GM12878 (cell line): ENCODE measurements around the gene LIMS1. TPM values are rescaled to one million over a fixed set of nuclear protein-coding genes. Genes with fewer than 3 reads are reported as not detected.

Experiments
- BRCA1 ChIP-seq: IDR thresholded peaks from 2 replicates; pipeline ENCODE4 v1.6.1; 2011; ENCODE audit warnings: low read depth, low read length, improper control_type of control experiment
- CBFB ChIP-seq: IDR thresholded peaks from 2 replicates; pipeline ENCODE4 v1.6.1; 2016; ENCODE audit warnings: antibody characterized with exemption, low read depth
- EGR1 ChIP-seq, 2 experiments: IDR thresholded peaks; 1 replicate in 1 of 2; 2 replicates in 1 of 2; pipeline ENCODE4 v1.6.1; 2011 to 2012; ENCODE audit warnings: low read depth in 2 of 2, low read length in 2 of 2, borderline replicate concordance in 1 of 2, mild to moderate bottlenecking in 1 of 2, moderate library complexity in 1 of 2
- ETV6 ChIP-seq, 2 experiments: fragments of 450-650 bp in 1 of 2; IDR thresholded peaks in 1 of 2; conservative IDR thresholded peaks in 1 of 2; 2 replicates each; pipeline ENCODE4 v1.6.1; 2014; ENCODE audit warnings: antibody characterized with exemption in 1 of 2, borderline replicate concordance in 1 of 2, low read depth in 1 of 2, mild to moderate bottlenecking in 1 of 2, moderate library complexity in 1 of 2
- FOXM1 ChIP-seq: IDR thresholded peaks from 2 replicates; pipeline ENCODE4 v1.6.1; 2012; ENCODE audit warnings: low read depth, mild to moderate bottlenecking, inconsistent platforms, low read length, moderate library complexity
- HCFC1 ChIP-seq: fragments of 150-350 bp; IDR thresholded peaks from 2 replicates; pipeline ENCODE4 v1.6.1; 2014; ENCODE audit warnings: low read length
- HDGF ChIP-seq: fragments of 450-650 bp; IDR thresholded peaks from 2 replicates; pipeline ENCODE4 v1.6.1; 2016; ENCODE audit warnings: antibody characterized with exemption
- IKZF1 ChIP-seq: fragments of 450-650 bp; conservative IDR thresholded peaks from 2 replicates; pipeline ENCODE4 v1.6.1; 2017; ENCODE audit warnings: antibody characterized with exemption, mild to moderate bottlenecking
- LARP7 ChIP-seq: fragments of 450-650 bp; IDR thresholded peaks from 2 replicates; pipeline ENCODE4 v1.6.1; 2017; ENCODE audit warnings: mild to moderate bottlenecking
- PML ChIP-seq: IDR thresholded peaks from 2 replicates; pipeline ENCODE4 v1.6.1; 2012; ENCODE audit warnings: low read length, inconsistent platforms
- POLR2A ChIP-seq: IDR thresholded peaks from 2 replicates; pipeline ENCODE4 v1.6.1; 2011; ENCODE audit warnings: low read depth, mild to moderate bottlenecking, low read length
- POLR2AphosphoS5 ChIP-seq: IDR thresholded peaks from 2 replicates; pipeline ENCODE4 v1.6.1; 2011; ENCODE audit warnings: mild to moderate bottlenecking, low read length, inconsistent platforms
- POU2F2 ChIP-seq: IDR thresholded peaks from 3 replicates; pipeline ENCODE4 v1.6.1; 2011; ENCODE audit warnings: low read depth, mild to moderate bottlenecking, low read length, borderline replicate concordance
- RAD21 ChIP-seq: IDR thresholded peaks from 2 replicates; pipeline ENCODE4 v1.6.1; 2011; ENCODE audit warnings: mild to moderate bottlenecking, low read depth, low read length, moderate library complexity; ENCODE audit not compliant: insufficient read depth
- RB1 ChIP-seq: fragments of 450-650 bp; formaldehyde crosslinking; IDR thresholded peaks from 2 replicates; pipeline ENCODE4 v1.6.1; 2017; ENCODE audit warnings: mild to moderate bottlenecking, borderline replicate concordance
- RELA ChIP-seq: fragments of 450-650 bp; IDR thresholded peaks from 2 replicates; pipeline ENCODE4 v1.8.0; 2014; ENCODE audit warnings: borderline replicate concordance; ENCODE audit not compliant: partially characterized antibody
- SIN3A ChIP-seq: IDR thresholded peaks from 2 replicates; pipeline ENCODE4 v1.6.1; 2012; ENCODE audit warnings: low read depth, low read length, improper control_type of control experiment
- SREBF2 ChIP-seq: IDR thresholded peaks from 2 replicates; pipeline ENCODE4 v1.6.1; 2012; ENCODE audit warnings: mild to moderate bottlenecking, low read length
- TBL1XR1 ChIP-seq: IDR thresholded peaks from 2 replicates; pipeline ENCODE4 v1.6.1; 2012; ENCODE audit warnings: low read depth, low read length, improper control_type of control experiment
- TCF7 ChIP-seq: IDR thresholded peaks from 2 replicates; pipeline ENCODE4 v1.6.1; 2014; ENCODE audit warnings: antibody characterized with exemption, borderline replicate concordance
- ZNF207 ChIP-seq: fragments of 450-650 bp; IDR thresholded peaks from 2 replicates; pipeline ENCODE4 v1.6.1; 2014; ENCODE audit warnings: antibody characterized with exemption, mild to moderate bottlenecking, borderline replicate concordance
- ZNF217 ChIP-seq: fragments of 450-650 bp; IDR thresholded peaks from 2 replicates; pipeline ENCODE4 v1.6.1; 2017; ENCODE audit warnings: antibody characterized with exemption, mild to moderate bottlenecking
- ZNF24 ChIP-seq: fragments of 450-650 bp; IDR thresholded peaks from 2 replicates; pipeline ENCODE4 v1.6.1; 2017; ENCODE audit warnings: antibody characterized with exemption, mild to moderate bottlenecking
- ZSCAN29 ChIP-seq: fragments of 450-650 bp; IDR thresholded peaks from 2 replicates; pipeline ENCODE4 v1.6.1; 2017; ENCODE audit warnings: mild to moderate bottlenecking, moderate library complexity
- polyA plus RNA-seq, 11 experiments: library from polyadenylated mRNA; depleted of rRNA in 4 of 11; unstranded in 6 of 11; stranded (reverse) in 5 of 11; fragments of >200 nt; fragmentation: Nextera tagmentation in 4 of 11; fragmentation: Illumina TruSeq in 1 of 11; extraction: Ambion mirVana in 4 of 11; extraction: Trizol in 1 of 11; gene quantifications; 1 replicate in 1 of 11; 2 replicates in 10 of 11; pipeline versions ENCODE4 v1.2.1 to v1.2.3, GENCODE V29; 2011 to 2016; ENCODE audit warnings: inconsistent platforms in 2 of 11, missing spikeins in 2 of 11, low read depth in 1 of 11
- total RNA-seq, 4 experiments: library from RNA; depleted of rRNA in 3 of 4; stranded (reverse); fragments of >200 nt in 3 of 4; fragmentation: Illumina TruSeq in 1 of 4; extraction: Trizol in 1 of 4; gene quantifications; 2 replicates each; pipeline versions ENCODE4 v1.2.1 to v1.2.3, GENCODE V29; 2013 to 2021
- TF ChIP-seq, protein P1 (sequence below): IDR thresholded peaks from 2 replicates; pipeline ENCODE4 v1.6.1; 2012; ENCODE audit warnings: mild to moderate bottlenecking, low read depth, low read length
- TF ChIP-seq, protein P2 (sequence below): IDR thresholded peaks from 2 replicates; pipeline ENCODE4 v1.6.1; 2011; ENCODE audit warnings: mild to moderate bottlenecking, low read depth, low read length, moderate library complexity; ENCODE audit not compliant: insufficient replicate concordance
- TF ChIP-seq, protein P3 (sequence below): IDR thresholded peaks from 2 replicates; pipeline ENCODE4 v1.6.1; 2012; ENCODE audit warnings: low read depth, low read length, improper control_type of control experiment
- TF ChIP-seq, protein P4 (sequence below): IDR thresholded peaks from 2 replicates; pipeline ENCODE4 v1.6.1; 2011; ENCODE audit warnings: low read depth, mild to moderate bottlenecking, low read length, moderate library complexity, borderline replicate concordance; ENCODE audit errors: extremely low read depth

The LIMS1 gene
- total and polyA plus RNA-seq, 10 of the 15 experiments (the other 5 are each of a cell fraction or from before 2014, with no cell fraction given): 15.7 to 98.1 (median 43.9) TPM

DNA sequence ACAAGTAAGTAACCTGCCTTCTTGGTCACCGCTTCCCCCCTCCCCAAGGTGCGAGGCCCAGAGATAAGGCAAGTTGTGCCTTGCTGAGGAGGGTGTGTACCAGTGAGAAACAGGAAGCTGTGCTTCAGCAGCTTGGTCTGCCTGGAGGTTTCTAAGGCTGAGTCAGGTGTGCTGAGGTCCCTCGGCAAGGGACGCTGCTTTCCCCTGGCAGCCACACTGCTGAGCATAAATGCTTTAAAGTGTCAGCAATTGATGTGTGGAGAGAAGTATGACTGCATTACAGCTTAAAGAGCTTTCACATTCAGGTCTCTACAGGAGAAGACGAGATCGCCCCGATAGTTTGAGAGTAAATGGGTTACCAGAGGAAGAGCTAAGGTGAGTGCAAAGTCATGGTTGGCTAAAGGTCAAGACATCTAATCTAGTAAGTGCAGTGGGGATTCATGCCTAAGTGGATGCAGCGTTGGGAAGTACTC lies 86.9 kb downstream of the LIMS1 start (continued):
- TF ChIP-seq ETV6 (conservative IDR thresholded peaks at IDR 0.05 in 1 of 2, IDR thresholded peaks at IDR 0.05 in 1 of 2; ENCODE audit: borderline replicate concordance in 1 of 2, low read depth in 1 of 2): 0 out of 4 replicates have a peak, but pooled peaks of 1 of the 2 experiments have one; percentile 35
- no peak; the same call in 1 of the 2 replicates for TF ChIP-seq ZNF24
- TF ChIP-seq ZNF217: no peak
- no peak for TF ChIP-seq SIN3A
- TF ChIP-seq, protein P1, sequence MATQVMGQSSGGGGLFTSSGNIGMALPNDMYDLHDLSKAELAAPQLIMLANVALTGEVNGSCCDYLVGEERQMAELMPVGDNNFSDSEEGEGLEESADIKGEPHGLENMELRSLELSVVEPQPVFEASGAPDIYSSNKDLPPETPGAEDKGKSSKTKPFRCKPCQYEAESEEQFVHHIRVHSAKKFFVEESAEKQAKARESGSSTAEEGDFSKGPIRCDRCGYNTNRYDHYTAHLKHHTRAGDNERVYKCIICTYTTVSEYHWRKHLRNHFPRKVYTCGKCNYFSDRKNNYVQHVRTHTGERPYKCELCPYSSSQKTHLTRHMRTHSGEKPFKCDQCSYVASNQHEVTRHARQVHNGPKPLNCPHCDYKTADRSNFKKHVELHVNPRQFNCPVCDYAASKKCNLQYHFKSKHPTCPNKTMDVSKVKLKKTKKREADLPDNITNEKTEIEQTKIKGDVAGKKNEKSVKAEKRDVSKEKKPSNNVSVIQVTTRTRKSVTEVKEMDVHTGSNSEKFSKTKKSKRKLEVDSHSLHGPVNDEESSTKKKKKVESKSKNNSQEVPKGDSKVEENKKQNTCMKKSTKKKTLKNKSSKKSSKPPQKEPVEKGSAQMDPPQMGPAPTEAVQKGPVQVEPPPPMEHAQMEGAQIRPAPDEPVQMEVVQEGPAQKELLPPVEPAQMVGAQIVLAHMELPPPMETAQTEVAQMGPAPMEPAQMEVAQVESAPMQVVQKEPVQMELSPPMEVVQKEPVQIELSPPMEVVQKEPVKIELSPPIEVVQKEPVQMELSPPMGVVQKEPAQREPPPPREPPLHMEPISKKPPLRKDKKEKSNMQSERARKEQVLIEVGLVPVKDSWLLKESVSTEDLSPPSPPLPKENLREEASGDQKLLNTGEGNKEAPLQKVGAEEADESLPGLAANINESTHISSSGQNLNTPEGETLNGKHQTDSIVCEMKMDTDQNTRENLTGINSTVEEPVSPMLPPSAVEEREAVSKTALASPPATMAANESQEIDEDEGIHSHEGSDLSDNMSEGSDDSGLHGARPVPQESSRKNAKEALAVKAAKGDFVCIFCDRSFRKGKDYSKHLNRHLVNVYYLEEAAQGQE: no peak
- no peak for TF ChIP-seq FOXM1
- TF ChIP-seq SREBF2: no peak
- TF ChIP-seq IKZF1: no peak; the same call in 1 of the 2 replicates
- TF ChIP-seq CBFB: no peak
- TF ChIP-seq HCFC1: no peak
- TF ChIP-seq, protein P2, sequence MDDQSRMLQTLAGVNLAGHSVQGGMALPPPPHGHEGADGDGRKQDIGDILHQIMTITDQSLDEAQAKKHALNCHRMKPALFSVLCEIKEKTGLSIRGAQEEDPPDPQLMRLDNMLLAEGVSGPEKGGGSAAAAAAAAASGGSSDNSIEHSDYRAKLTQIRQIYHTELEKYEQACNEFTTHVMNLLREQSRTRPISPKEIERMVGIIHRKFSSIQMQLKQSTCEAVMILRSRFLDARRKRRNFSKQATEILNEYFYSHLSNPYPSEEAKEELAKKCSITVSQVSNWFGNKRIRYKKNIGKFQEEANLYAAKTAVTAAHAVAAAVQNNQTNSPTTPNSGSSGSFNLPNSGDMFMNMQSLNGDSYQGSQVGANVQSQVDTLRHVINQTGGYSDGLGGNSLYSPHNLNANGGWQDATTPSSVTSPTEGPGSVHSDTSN: no peak
- no peak for TF ChIP-seq HDGF
- TF ChIP-seq, protein P3, sequence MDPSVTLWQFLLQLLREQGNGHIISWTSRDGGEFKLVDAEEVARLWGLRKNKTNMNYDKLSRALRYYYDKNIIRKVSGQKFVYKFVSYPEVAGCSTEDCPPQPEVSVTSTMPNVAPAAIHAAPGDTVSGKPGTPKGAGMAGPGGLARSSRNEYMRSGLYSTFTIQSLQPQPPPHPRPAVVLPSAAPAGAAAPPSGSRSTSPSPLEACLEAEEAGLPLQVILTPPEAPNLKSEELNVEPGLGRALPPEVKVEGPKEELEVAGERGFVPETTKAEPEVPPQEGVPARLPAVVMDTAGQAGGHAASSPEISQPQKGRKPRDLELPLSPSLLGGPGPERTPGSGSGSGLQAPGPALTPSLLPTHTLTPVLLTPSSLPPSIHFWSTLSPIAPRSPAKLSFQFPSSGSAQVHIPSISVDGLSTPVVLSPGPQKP: no peak
- TF ChIP-seq ZNF207: no peak
- no peak for TF ChIP-seq EGR1 (IDR thresholded peaks at IDR 0.05; ENCODE audit: borderline replicate concordance in 1 of 2, low read depth in 2 of 2, low read length in 2 of 2)
- TF ChIP-seq TCF7: no peak
- TF ChIP-seq RB1: no peak
- TF ChIP-seq RELA: no peak
- TF ChIP-seq BRCA1: no peak
- TF ChIP-seq PML: no peak
- TF ChIP-seq POLR2A: peak; percentile 43; the same call in 1 of the 2 replicates
- TF ChIP-seq POLR2AphosphoS5: 0 out of 2 replicates have a peak, but pooled peaks have one; percentile 24
- no peak for TF ChIP-seq POU2F2
- TF ChIP-seq ZSCAN29: no peak
- TF ChIP-seq TBL1XR1: 0 out of 2 replicates have a peak, but pooled peaks have one; percentile 34
- no peak for TF ChIP-seq RAD21
- TF ChIP-seq LARP7: 0 out of 2 replicates have a peak, but pooled peaks have one; percentile 45
- TF ChIP-seq, protein P4, sequence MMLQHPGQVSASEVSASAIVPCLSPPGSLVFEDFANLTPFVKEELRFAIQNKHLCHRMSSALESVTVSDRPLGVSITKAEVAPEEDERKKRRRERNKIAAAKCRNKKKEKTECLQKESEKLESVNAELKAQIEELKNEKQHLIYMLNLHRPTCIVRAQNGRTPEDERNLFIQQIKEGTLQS: no peak
